Neuron (in vitro differentiated cells): ENCODE measurements around the gene SENP6.
A peak's percentile ranks its signal among the peaks of the same experiment; 100 is the strongest.
"Not testable (repeated sequence)": the region's sequence is repeated elsewhere in the genome, so short reads cannot be mapped to it uniquely, and the experiment has no call there.

Experiments
- H2AFZ ChIP-seq: one replicate; pipeline ENCODE4 v1.6.1; 2013; ENCODE audit warnings: low read depth, mild to moderate bottlenecking, inconsistent platforms, low read length, moderate library complexity
- H3K27me3 ChIP-seq: one replicate; pipeline ENCODE4 v1.6.1; 2013; ENCODE audit warnings: low read length; ENCODE audit not compliant: insufficient read depth
- H3K36me3 ChIP-seq: one replicate; pipeline ENCODE4 v1.6.1; 2013; ENCODE audit warnings: low read length; ENCODE audit not compliant: insufficient read depth
- H3K4me1 ChIP-seq: one replicate; pipeline ENCODE4 v1.6.1; 2013; ENCODE audit warnings: low read length; ENCODE audit not compliant: insufficient read depth
- H3K4me3 ChIP-seq: 2 replicates; pipeline ENCODE4 v1.5.1; 2013; ENCODE audit warnings: mild to moderate bottlenecking, low read length, moderate library complexity
- H3K9me3 ChIP-seq: one replicate; pipeline ENCODE4 v1.6.1; 2013; ENCODE audit warnings: low read length

Gene SENP6

GRCh38 chr6:75590370-75590769 is 11.3 kb upstream of the SENP6 start:
- Histone ChIP-seq H3K4me1 (no peaks in the 10 kb centered on the region), H3K27me3 (no peaks in the 10 kb centered on the region), H3K9me3 (no peaks in the 10 kb centered on the region), H3K4me3 (no peak overlapping the region), H2AFZ (no peak overlapping the region), H3K36me3 (no peaks in the 10 kb centered on the region)

GRCh38 chr6:75596380-75596779 is 5.3 kb upstream of the SENP6 start:
- not testable (repeated sequence) for H3K36me3 ChIP-seq

GRCh38 chr6:75600768-75601167 is 912 bp upstream of the SENP6 start:
- Histone ChIP-seq H3K36me3 (peaks cover 2% of the 10 kb centered on the region), H3K4me3 (peak overlapping the region; percentile 88), H3K4me1 (peaks cover 8% of the 10 kb centered on the region), H2AFZ (peak overlapping the region; percentile 86), H3K27me3 (no peaks in the 10 kb centered on the region), H3K9me3 (no peaks in the 10 kb centered on the region)

More at GRCh38 chr6:75596380-75596779, 5.3 kb upstream of the SENP6 start:
- H3K9me3 ChIP-seq, H3K4me3 ChIP-seq, H3K4me1 ChIP-seq, H3K27me3 ChIP-seq, H2AFZ ChIP-seq: not testable (repeated sequence)

GRCh38 chr6:75602246-75603105 is 796 bp downstream of the SENP6 start:
- H3K9me3 ChIP-seq, result no peaks in the 10 kb centered on the region
- H2AFZ ChIP-seq, result peak overlapping the region; percentile 86
- H3K27me3 ChIP-seq, result no peaks in the 10 kb centered on the region
- H3K36me3 ChIP-seq, result peaks cover 2% of the 10 kb centered on the region
- peaks cover 8% of the 10 kb centered on the region for H3K4me1 ChIP-seq
- H3K4me3 ChIP-seq, result peak overlapping the region; percentile 88

- Histone ChIP-seq H3K9me3 (no peaks in the 10 kb centered on the region), H3K27me3 (no peaks in the 10 kb centered on the region), H3K4me3 (peak overlapping the region; percentile 88), H3K36me3 (peaks cover 2% of the 10 kb centered on the region), H3K4me1 (peaks cover 8% of the 10 kb centered on the region), H2AFZ (peak overlapping the region; percentile 86)
Observed at GRCh38 chr6:75603106-75603420, 1.4 kb downstream of the SENP6 start.

- Histone ChIP-seq H3K36me3 (peaks cover 2% of the 10 kb centered on the region), H3K9me3 (no peaks in the 10 kb centered on the region), H3K27me3 (no peaks in the 10 kb centered on the region), H3K4me3 (peak overlapping the region; percentile 88), H2AFZ (no peak overlapping the region), H3K4me1 (peaks cover 8% of the 10 kb centered on the region)
Observed at GRCh38 chr6:75604294-75604693, 2.6 kb downstream of the SENP6 start.

GRCh38 chr6:75605635-75606034 is 4.0 kb downstream of the SENP6 start:
- no peak overlapping the region for H3K4me3 ChIP-seq
- H2AFZ ChIP-seq, result no peak overlapping the region
- no peaks in the 10 kb centered on the region for H3K27me3 ChIP-seq
- H3K9me3 ChIP-seq, result no peaks in the 10 kb centered on the region
- peaks cover 2% of the 10 kb centered on the region for H3K36me3 ChIP-seq
- peaks cover 6% of the 10 kb centered on the region for H3K4me1 ChIP-seq

- no peak overlapping the region for H2AFZ ChIP-seq
- peaks cover 2% of the 10 kb centered on the region for H3K36me3 ChIP-seq
- H3K4me3 ChIP-seq, result no peak overlapping the region
- no peaks in the 10 kb centered on the region for H3K27me3 ChIP-seq
- H3K4me1 ChIP-seq, result no peaks in the 10 kb centered on the region
- no peaks in the 10 kb centered on the region for H3K9me3 ChIP-seq
Observed at GRCh38 chr6:75608304-75608703, 6.6 kb downstream of the SENP6 start.

GRCh38 chr6:75608956-75609533 is 7.4 kb downstream of the SENP6 start:
- H2AFZ ChIP-seq, result no peak overlapping the region
- H3K36me3 ChIP-seq, result peaks cover 2% of the 10 kb centered on the region
- no peaks in the 10 kb centered on the region for H3K9me3 ChIP-seq
- no peaks in the 10 kb centered on the region for H3K4me1 ChIP-seq
- H3K4me3 ChIP-seq, result no peak overlapping the region
- no peaks in the 10 kb centered on the region for H3K27me3 ChIP-seq

- H3K4me1 ChIP-seq, result no peaks in the 10 kb centered on the region
- H3K4me3 ChIP-seq, result no peak overlapping the region
Observed at GRCh38 chr6:75609639-75610590, 8.2 kb downstream of the SENP6 start.

GRCh38 chr6:75611011-75611701 is 9.5 kb downstream of the SENP6 start:
- Histone ChIP-seq H2AFZ (no peak overlapping the region), H3K4me1 (no peaks in the 10 kb centered on the region)

More at GRCh38 chr6:75609639-75610590, 8.2 kb downstream of the SENP6 start:
- H2AFZ ChIP-seq, result no peak overlapping the region
- H3K27me3 ChIP-seq, result no peaks in the 10 kb centered on the region
- H3K36me3 ChIP-seq, result peaks cover 2% of the 10 kb centered on the region
- H3K9me3 ChIP-seq, result no peaks in the 10 kb centered on the region

GRCh38 chr6:75611702-75612375 is 10.2 kb downstream of the SENP6 start:
- no peaks in the 10 kb centered on the region for H3K4me1 ChIP-seq
- H3K4me3 ChIP-seq, result no peak overlapping the region
- no peaks in the 10 kb centered on the region for H3K9me3 ChIP-seq
- H3K36me3 ChIP-seq, result no peaks in the 10 kb centered on the region
- no peaks in the 10 kb centered on the region for H3K27me3 ChIP-seq
- no peak overlapping the region for H2AFZ ChIP-seq

More at GRCh38 chr6:75611011-75611701, 9.5 kb downstream of the SENP6 start:
- H3K27me3 ChIP-seq, result no peaks in the 10 kb centered on the region
- H3K36me3 ChIP-seq, result no peaks in the 10 kb centered on the region
- H3K9me3 ChIP-seq, result no peaks in the 10 kb centered on the region
- no peak overlapping the region for H3K4me3 ChIP-seq
